Stomach (tissue), 4 donors: Measurements from ENCODE around the gene RNASE11.

Source experiments
- EP300 ChIP-seq: sonication (generic); formaldehyde crosslinking; IDR thresholded peaks from one replicate; pipeline ENCODE4 v1.6.1; 2017; ENCODE audit warnings: antibody characterized with exemption
- TF ChIP-seq, protein P1 (sequence below), 7 experiments: fragments of 450-650 bp in 4 of 7; fragments of 200-600 bp in 3 of 7; sonication (generic) in 3 of 7; IDR thresholded peaks; one replicate each; pipeline ENCODE4 v1.5.1; 2016 to 2019; ENCODE audit warnings: antibody characterized with exemption in 7 of 7, control low read depth in 2 of 7, mild to moderate bottlenecking in 1 of 7

DNA sequence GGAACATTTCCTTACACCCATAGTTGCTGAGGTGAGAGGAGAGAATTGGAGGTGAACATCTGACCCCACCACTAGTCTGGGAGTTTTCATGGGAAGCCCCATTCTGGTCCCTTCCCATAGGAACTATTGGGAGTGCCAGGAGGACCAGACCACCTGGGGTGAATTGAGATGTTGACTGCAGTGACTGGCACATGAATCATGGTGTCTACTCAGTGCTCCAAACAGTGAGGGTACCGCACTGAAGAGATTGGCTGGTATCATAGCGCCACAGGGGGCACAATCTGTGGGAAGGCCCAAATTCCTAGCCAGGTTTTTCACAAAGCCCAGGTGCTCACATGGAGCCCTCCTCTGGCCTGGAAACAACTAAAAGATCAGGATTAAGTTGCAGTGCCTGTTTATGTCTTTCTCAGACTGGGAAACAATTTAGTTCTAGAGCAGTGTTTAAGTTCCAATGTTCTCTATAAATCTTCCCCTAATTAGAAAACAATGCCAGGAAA is 23.3 kb downstream of the RNASE11 start:
- TF ChIP-seq EP300 = no peak
- TF ChIP-seq, protein P1, sequence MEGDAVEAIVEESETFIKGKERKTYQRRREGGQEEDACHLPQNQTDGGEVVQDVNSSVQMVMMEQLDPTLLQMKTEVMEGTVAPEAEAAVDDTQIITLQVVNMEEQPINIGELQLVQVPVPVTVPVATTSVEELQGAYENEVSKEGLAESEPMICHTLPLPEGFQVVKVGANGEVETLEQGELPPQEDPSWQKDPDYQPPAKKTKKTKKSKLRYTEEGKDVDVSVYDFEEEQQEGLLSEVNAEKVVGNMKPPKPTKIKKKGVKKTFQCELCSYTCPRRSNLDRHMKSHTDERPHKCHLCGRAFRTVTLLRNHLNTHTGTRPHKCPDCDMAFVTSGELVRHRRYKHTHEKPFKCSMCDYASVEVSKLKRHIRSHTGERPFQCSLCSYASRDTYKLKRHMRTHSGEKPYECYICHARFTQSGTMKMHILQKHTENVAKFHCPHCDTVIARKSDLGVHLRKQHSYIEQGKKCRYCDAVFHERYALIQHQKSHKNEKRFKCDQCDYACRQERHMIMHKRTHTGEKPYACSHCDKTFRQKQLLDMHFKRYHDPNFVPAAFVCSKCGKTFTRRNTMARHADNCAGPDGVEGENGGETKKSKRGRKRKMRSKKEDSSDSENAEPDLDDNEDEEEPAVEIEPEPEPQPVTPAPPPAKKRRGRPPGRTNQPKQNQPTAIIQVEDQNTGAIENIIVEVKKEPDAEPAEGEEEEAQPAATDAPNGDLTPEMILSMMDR (IDR thresholded peaks at IDR 0.05) = no peak
